GM21367 (cell line): ENCODE data around the gene TMEM115.

Source experiments
- ATAC-seq: cut with Tn5 transposase; IDR thresholded peaks from one replicate; pipeline ENCODE4 v1.9.1; 2021; ENCODE audit not compliant: unreplicated experiment

TMEM115 gene

GRCh38 chr3:50334339-50335075 lies 24.8 kb downstream of the TMEM115 start:
- ATAC-seq, result no peak

DNA sequence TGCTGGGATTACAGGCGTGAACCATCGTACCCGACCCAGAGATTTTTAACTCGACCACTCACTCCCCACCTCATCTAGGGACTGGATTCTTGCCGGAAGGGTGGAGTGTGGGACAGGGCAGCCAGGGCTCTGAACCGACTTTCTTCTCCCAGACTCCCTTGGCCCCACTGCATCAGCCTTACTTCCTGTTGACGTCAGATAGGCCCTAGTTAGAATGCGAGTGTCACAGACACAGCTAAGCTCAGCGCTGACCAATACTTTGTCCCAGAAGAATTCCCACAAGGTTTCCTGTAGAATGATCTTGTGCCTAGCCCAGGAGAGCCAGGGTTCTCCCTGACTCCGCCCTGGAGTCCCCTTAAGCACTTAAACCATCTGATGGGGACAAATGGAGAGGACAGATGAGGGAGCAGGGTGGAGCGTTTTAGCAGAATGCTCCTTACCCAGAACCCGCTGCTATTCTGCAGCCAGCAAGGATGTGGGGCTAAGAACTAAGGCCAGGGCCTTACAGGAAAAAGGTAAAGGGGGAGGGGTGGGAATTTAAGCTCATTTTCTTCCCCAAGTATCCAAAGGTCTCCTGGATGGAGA lies 25.5 kb downstream of the TMEM115 start:
- no peak for ATAC-seq

DNA sequence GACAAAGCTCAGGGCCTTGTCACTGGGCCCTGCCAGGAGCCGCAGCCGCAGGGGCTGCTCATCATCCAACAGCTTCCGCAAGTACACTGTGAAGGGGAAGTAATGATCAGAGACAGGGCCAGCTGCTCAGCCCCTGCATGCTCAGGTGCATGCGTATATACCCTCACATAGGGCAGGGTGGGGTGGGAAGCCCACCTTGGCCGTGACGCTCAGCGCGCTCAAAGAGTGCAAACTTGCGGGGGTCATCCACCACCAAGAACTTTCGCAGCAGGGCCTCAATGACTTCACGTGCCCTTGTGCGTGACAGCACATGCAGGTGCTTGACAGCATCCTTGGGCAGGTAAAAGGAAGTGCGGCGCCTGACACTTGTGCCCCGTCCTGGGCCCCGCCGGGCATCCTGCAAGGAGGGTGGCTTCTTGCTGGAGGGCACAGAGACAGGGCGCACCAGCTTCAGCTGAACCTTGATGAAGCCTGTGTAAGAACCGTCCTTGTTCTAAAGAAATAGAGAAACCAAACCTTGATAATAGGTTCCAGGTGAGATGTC lies 27.9 kb downstream of the TMEM115 start:
- no peak for ATAC-seq

DNA sequence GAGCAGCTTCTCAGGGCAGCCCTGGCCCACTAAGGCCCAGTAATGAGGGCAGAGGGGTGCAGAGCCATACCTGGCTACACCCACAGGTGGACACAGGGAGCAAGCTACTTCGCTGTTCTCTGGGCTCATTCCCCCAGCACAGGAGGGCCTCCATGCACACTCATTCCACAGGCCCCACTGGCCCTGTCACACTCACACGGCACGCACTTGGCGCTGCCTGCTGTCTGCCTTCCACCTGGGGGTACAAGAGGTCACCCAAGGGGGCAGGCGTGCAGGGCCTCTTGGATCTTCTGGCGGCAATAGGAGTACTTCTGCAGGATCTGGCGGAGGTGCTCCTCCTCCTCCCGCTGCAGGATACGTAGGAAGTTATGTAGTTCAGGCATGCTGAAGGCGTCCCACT lies 29.0 kb downstream of the TMEM115 start:
- ATAC-seq, result no peak

DNA sequence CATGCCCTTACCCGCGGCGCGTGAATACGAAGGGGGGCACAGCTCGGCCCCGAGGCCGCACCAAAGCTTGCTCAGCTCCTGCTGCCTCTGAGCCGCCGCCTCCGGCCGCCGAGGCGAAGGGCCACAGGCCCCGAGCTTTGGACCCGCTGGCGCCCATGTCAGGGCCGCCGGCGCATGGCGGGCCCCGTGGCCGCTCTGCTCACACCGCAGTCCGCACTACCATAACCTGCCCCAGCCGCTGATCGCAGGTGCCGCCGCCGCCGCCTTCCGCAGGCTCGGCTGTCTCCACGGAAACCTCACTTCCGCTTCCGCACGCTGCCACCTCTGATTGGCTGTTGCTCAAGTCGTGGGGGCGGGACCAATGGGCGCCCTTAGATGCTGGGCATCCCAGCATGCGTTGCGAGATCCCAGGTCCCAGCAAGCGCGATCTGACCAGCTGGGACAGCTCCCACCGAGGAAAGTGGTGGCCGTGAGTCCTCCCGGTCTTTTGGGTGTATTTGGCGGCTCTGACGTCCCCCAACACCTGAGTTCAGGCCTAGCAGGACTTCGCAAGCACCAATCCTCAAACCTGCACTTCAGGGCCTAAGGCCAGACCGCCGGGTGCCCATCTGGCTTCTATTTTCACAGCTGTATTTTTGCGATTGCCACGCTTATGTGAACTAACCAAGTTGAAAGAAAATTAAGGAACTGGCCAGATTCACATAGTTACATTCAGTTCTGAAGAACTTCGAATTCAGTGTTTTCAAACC lies 31.2 kb downstream of the TMEM115 start, which contains the start of gene TUSC2:
Gene TUSC2, minus strand, starts transcription at position 281 of the 749 bp plus-strand sequence. Its CDS starts 124 bp downstream, at position 157.
- peak; percentile 66 for ATAC-seq

- ATAC-seq, result no peak
Observed at GRCh38 chr3:50327129-50327528, 32.2 kb downstream of the TMEM115 start.

GRCh38 chr3:50326182-50326541 lies 33.2 kb downstream of the TMEM115 start:
- no peak for ATAC-seq

- no peak for ATAC-seq
Observed at GRCh38 chr3:50325497-50326181, 33.7 kb downstream of the TMEM115 start.

GRCh38 chr3:50325113-50325480 lies 34.2 kb downstream of the TMEM115 start:
- ATAC-seq, result no peak

DNA sequence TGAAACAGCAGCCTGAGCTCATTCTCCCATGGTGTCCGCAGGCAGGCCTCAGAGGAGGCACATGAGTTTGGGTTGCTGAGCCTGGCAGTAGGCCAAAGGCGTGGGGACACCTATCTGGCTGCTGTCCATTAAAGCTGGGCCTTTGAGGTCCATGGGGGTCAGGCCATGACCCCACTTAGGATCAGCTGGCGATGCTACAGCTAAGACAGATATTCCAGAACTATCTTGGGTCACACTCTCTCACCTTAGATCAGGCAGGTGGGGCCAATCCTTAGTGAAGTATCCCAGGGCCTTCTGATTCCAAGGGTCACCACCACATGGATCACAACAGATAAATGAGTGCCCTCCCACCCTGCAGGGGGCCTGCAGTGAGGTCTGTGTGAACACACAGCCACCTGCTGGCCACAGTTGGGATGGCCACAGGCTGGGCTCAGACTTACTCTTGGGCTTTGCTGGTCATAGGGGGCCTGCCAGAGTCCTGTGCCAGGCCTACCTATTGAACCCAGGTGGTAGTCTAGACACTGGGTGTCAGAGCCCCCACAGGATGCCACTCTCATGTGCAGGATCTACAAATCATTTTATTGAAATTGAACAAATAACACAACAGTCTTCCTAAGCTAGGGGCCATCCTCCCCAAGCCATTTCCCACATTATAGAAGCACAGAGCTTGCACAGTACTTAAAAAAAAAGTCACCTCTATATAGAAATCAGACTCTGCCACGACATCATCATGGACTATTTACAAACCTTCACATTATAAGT lies 34.8 kb downstream of the TMEM115 start:
- no peak for ATAC-seq

DNA sequence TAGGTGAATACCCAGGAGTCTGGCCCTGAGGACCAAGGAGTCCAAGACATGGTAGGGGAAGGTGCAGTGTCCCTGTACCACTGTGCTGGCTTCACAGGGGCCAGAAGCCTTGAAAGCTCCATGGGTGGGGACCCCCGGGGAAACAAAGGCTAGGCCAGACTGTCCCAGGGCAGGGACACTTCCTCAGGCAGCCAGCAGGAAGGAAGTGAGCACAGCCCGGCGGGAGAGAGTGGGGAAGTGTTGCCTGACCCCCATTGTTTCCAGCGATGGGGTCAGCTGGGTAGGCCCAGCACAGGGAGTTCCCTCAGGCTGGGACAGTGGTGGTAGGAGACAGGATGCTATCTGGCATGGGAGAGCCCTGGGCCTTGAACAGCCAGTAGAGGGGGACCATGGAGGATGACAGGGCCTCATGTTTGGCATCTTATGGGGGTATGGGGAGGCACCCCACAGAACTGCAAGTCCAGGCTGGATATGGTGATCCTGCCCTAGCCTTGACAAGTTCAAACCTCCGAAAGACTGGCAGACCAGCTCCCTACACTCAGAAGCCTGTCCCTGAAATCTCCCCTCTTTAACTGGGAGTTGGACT lies 35.6 kb downstream of the TMEM115 start:
- ATAC-seq, result no peak

- no peak for ATAC-seq
Observed at GRCh38 chr3:50323092-50323600, 36.2 kb downstream of the TMEM115 start.

GRCh38 chr3:50322386-50323091 lies 36.8 kb downstream of the TMEM115 start, which contains the start of gene HYAL2:
Gene HYAL2 (minus strand): TSS chr3:50322745. CDS start chr3:50320489, 2,256 bp downstream.
- ATAC-seq, result no peak

DNA sequence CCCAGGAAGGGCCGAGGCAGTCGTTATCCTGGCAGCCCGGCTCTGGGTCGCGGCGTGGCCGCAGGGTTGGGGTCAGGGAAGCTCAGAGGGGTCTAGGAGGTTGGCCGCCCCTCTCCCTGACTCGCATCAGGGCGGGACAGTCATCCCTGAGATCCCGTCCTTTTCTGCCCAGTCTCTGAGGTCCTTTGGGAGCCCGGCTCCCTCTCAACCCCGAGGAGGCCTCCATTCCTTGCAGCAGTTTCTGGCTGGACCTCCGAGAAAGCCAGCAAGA lies 37.3 kb downstream of the TMEM115 start:
- no peak for ATAC-seq

GRCh38 chr3:50321336-50322114 lies 37.8 kb downstream of the TMEM115 start:
- peak; percentile 67 for ATAC-seq

GRCh38 chr3:50320853-50321335 lies 38.4 kb downstream of the TMEM115 start:
- peak; percentile 25 for ATAC-seq

DNA sequence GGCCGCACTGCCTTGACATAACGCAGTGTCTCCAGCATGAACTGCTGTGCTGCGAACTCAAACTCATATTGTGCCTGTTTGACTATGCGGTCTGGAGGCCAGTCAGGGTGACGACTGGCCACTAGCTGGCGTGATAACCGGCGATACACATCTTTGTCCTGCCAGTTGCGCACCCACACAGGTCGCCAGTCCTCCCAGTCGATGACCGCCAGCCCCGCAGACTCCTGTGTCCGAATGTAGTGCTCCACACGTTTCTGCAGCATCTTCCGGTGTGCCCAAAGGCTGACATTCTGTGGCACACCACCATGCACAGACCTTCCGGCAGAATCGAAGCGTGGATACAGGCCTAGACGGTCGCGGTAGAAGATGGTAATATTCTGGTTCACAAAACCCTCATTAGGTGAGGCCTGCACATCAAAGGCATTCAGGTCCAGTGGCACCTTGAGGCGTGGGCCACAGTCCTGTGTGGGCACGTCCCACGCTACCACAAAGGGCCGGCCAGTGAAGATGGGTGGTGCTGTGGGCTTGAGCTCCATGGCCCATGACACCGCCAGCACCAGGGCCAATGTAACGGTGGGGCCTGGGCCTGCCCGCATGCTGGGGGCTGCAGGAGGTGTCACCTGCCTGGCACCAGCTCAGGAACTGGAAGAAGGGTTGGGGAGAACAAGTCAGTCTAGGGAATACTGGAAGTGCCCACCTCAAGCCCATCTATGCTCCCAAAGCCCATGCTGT lies 39.3 kb downstream of the TMEM115 start:
- no peak for ATAC-seq
